HFFc6 (cell line): ENCODE measurements around the gene PPP5C. TPM values are rescaled to one million over a fixed set of nuclear protein-coding genes. Genes with fewer than 3 reads are reported as not detected.

Experiments used
- DNase-seq: peaks from one replicate; pipeline ENCODE4 v3.0.0-alpha.2; 2018
- H3K27ac Mint-ChIP-seq: 2 replicates; pipeline ENCODE4 v1.8.0; 2020; ENCODE audit warnings: mild to moderate bottlenecking, mixed read lengths
- H3K27me3 Mint-ChIP-seq: 2 replicates; pipeline ENCODE4 v1.8.0; 2021; ENCODE audit warnings: mild to moderate bottlenecking, moderate library complexity, mixed read lengths; ENCODE audit not compliant: insufficient read depth
- H3K36me3 Mint-ChIP-seq: 2 replicates; pipeline ENCODE4 v1.8.0; 2021; ENCODE audit warnings: low read depth, mixed read lengths
- H3K4me1 Mint-ChIP-seq: 2 replicates; pipeline ENCODE4 v1.8.0; 2020; ENCODE audit warnings: low read depth, mixed read lengths
- H3K4me3 Mint-ChIP-seq: 2 replicates; pipeline ENCODE4 v1.8.0; 2020; ENCODE audit warnings: mild to moderate bottlenecking, moderate library complexity, mixed read lengths
- H3K9me3 Mint-ChIP-seq: 2 replicates; pipeline ENCODE4 v1.8.0; 2020; ENCODE audit warnings: mild to moderate bottlenecking, mixed read lengths
- total RNA-seq, 6 experiments: library from RNA; stranded (reverse); fragmentation: NEBNext Ultra II Directional; extraction: Animal tissue kit (Norgen Biotek cat#: 25700); gene quantifications; 2 replicates in 1 of 6; 3 replicates in 5 of 6; pipeline ENCODE4 v1.2.3, GENCODE V29; 2021
- TF ChIP-seq, protein P1 (sequence below): fragments of 200-600 bp; sonication (generic); IDR thresholded peaks from 2 replicates; pipeline ENCODE4 v1.5.0; 2021; ENCODE audit warnings: antibody characterized with exemption, mild to moderate bottlenecking

PPP5C gene
- total RNA-seq, 6 experiments from 2014 or later, result 62.8 to 80.6 (median 76.3) TPM

- no peaks in the 10 kb centered on the region for H3K36me3 Mint-ChIP-seq
- no peak for DNase-seq
- peak overlapping the region; percentile 88 for H3K4me3 Mint-ChIP-seq
- peak overlapping the region; percentile 71; the same call in 1 of the 2 replicates for H3K27ac Mint-ChIP-seq
- TF ChIP-seq, protein P1, sequence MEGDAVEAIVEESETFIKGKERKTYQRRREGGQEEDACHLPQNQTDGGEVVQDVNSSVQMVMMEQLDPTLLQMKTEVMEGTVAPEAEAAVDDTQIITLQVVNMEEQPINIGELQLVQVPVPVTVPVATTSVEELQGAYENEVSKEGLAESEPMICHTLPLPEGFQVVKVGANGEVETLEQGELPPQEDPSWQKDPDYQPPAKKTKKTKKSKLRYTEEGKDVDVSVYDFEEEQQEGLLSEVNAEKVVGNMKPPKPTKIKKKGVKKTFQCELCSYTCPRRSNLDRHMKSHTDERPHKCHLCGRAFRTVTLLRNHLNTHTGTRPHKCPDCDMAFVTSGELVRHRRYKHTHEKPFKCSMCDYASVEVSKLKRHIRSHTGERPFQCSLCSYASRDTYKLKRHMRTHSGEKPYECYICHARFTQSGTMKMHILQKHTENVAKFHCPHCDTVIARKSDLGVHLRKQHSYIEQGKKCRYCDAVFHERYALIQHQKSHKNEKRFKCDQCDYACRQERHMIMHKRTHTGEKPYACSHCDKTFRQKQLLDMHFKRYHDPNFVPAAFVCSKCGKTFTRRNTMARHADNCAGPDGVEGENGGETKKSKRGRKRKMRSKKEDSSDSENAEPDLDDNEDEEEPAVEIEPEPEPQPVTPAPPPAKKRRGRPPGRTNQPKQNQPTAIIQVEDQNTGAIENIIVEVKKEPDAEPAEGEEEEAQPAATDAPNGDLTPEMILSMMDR, result no peak
- H3K27me3 Mint-ChIP-seq, result peaks cover 27% of the 10 kb centered on the region
- H3K9me3 Mint-ChIP-seq, result no peaks in the 10 kb centered on the region
- H3K4me1 Mint-ChIP-seq, result peaks cover 22% of the 10 kb centered on the region
Observed at GRCh38 chr19:46426035-46426505, 79.2 kb downstream of the PPP5C start.

DNA sequence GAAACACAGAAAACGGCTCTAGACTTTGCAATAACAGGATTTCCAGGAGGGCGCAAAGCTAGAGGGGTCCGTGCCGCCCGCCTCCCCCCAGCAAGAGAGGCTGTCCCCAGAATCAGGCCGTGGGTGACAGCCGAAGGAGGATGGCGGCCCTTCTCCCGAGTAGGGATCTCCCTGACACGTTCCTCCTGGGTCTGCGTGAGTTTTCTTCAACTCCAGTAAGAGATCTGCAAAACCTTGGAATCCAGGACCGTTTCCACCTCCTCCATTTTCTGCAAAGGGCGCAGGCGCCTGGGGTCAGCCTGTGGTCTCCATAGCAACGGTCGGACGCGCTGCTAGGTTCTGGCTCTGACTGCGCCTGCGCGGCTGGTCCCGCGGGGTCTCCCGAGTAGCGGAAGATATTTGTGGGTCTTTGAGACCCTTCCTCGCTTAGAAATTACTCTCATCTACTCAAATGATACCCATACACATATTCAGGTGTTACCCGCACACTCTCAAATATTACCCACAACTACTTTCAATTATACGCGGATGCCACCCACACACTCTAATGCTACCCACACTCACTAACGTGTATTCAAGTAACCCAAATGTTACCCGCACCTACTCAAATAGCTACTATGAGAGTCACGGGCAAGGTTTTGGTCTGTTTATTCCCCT, 79.7 kb downstream of the PPP5C start:
- TF ChIP-seq, protein P1, result no peak
- H3K9me3 Mint-ChIP-seq, result no peaks in the 10 kb centered on the region
- no peaks in the 10 kb centered on the region for H3K36me3 Mint-ChIP-seq
- peaks cover 22% of the 10 kb centered on the region for H3K4me1 Mint-ChIP-seq
- peak overlapping the region; percentile 71 for H3K27ac Mint-ChIP-seq
- H3K27me3 Mint-ChIP-seq, result peaks cover 27% of the 10 kb centered on the region
- H3K4me3 Mint-ChIP-seq, result peak overlapping the region; percentile 88
- DNase-seq, result peak; percentile 50

DNA sequence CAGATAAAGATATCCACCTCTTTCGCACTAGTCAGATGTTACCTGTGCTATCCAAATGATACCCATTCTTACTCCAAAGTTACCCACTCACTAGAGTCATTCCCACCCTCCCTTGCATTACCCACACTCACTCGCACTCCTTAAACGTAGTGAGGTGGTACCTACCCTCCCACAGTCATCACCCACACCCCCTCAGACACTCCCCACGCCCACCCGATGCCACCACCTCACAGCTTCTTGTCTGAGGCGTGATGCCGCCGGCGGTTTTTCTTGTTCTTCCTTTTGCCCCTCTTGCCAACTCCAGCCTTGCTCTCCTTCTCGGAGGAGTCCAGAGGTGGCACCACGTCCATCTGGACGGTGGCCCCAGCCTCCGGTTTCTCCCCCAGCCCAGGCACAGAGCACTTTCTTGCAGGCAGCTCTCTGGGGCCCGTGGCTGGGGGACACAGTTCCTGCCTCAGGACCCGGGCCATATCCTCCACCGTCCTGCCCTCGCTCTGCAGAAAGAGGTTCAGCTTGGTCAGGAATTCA, 80.7 kb downstream of the PPP5C start:
- Mint-ChIP-seq H3K36me3 (no peaks in the 10 kb centered on the region), H3K4me1 (peaks cover 22% of the 10 kb centered on the region), H3K27ac (no peak overlapping the region), H3K27me3 (peaks cover 24% of the 10 kb centered on the region), H3K9me3 (no peaks in the 10 kb centered on the region), H3K4me3 (no peak overlapping the region)
- TF ChIP-seq, protein P1, result no peak
- no peak for DNase-seq

DNA sequence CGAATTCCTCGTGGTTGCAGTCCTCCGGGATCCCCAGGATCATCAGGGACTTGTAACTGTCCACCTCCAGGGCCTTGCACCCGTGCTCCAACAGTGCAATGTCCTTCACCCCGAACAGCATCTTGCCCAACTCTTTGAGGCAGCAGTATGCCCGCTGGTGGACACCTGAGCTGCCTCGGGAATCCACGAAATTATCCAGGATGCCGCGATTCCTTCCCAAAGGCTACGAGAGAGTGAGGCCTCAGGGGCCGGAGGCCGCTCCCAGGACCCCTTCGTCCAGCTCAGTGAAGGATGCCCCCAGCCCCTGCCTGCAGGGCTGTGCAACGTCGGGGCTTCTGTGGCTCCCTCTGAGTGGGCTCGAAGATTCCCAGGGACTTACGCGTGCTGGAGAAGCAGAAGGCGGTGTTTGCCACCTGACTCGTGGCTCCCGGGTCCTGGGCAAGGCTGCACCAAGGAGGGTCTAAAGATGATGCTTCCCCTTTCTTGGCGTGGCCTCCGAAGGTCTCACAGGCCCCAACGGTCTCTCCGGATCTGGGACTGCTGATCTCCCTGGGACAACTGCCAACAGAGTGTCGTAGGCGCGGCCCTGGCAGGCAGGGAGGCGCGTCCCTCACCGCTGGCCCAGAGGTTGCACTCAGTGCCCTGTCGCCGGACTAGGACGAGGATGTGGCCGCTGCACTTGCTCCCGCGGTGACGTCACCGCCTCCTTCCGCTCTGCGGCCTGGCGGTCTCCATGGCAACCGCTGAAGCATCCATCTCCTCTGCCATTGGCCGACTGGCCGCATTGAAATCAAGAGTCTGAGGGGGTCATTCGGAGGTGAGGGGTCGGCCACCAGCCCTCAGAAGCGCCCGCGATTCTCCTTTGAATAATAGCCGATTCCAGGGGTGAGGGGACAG, 81.6 kb downstream of the PPP5C start, which contains the start of gene PNMA8C:
PNMA8C (minus strand) TSS at position 698 of the 897 bp plus-strand sequence; CDS start at position 121, 577 bp downstream.
- no peaks in the 10 kb centered on the region for H3K9me3 Mint-ChIP-seq
- no peak within 1 kb of the TSS; the same call in 1 of the 2 replicates for H3K27ac Mint-ChIP-seq
- DNase-seq, result peak; percentile 25

GRCh38 chr19:46429999-46430398, 83.1 kb downstream of the PPP5C start:
- H3K9me3 Mint-ChIP-seq, result no peaks in the 10 kb centered on the region
- peaks cover 21% of the 10 kb centered on the region for H3K27me3 Mint-ChIP-seq
- no peak overlapping the region for H3K4me3 Mint-ChIP-seq
- TF ChIP-seq, protein P1, result no peak
- no peak overlapping the region for H3K27ac Mint-ChIP-seq
- no peak for DNase-seq
- H3K36me3 Mint-ChIP-seq, result no peaks in the 10 kb centered on the region
- peaks cover 22% of the 10 kb centered on the region for H3K4me1 Mint-ChIP-seq

More for the DNA sequence above, 81.6 kb downstream of the PPP5C start, which contains the start of gene PNMA8C:
- TF ChIP-seq, protein P1, result no peak
- Mint-ChIP-seq H3K4me1 (peaks cover 22% of the 10 kb centered on the region), H3K27me3 (peaks cover 24% of the 10 kb centered on the region), H3K4me3 (peak within 1 kb of the TSS; percentile 61), H3K36me3 (no peaks in the 10 kb centered on the region)
